GM10248 (cell line): Measurements from ENCODE around the gene TSPAN5.

Source experiments
- CTCF ChIA-PET: fragments of 300-600 bp; sonication (Branson Sonifier 250); formaldehyde crosslinking; extraction: SDS; loops from one replicate; lab custom pipeline; 2021; ENCODE audit warnings: antibody characterized with exemption; lab: Yijun Ruan, JAX
- POLR2A ChIA-PET: fragments of 350-650 bp; sonication (Branson Sonifier 250); formaldehyde crosslinking; extraction: SDS; loops from one replicate; lab custom pipeline; 2020; ENCODE audit warnings: antibody characterized with exemption; lab: Yijun Ruan, JAX
- DNase-seq: peaks from one replicate; pipeline ENCODE4 v3.0.0; 2012; ENCODE audit errors: extremely low spot score
- CTCF ChIP-seq: IDR thresholded peaks from 2 replicates; pipeline ENCODE4 v1.5.1; 2012; ENCODE audit warnings: mild to moderate bottlenecking, low read depth; ENCODE audit errors: extremely low read depth, missing control alignments, control extremely low read depth

Gene TSPAN5

GRCh38 chr4:98606894-98607293 is 51.5 kb downstream of the TSPAN5 start:
- TF ChIP-seq CTCF, result no peak
- ChIA-PET CTCF (no interaction called here), POLR2A (no interaction called here)
- DNase-seq, result no peak

- ChIA-PET CTCF (interaction anchor here (1.1 kb wide), 1 partner anchor 76 kb away, joined by 3 read pairs; no protein-coding TSS in a partner anchor), POLR2A (no interaction called here)
- TF ChIP-seq CTCF, result no peak
- DNase-seq, result no peak
Measured at GRCh38 chr4:98605216-98605615, 53.2 kb downstream of the TSPAN5 start.

- POLR2A ChIA-PET, result no interaction called here
- no peak for TF ChIP-seq CTCF
- no peak for DNase-seq
- CTCF ChIA-PET, result no interaction called here
Measured at GRCh38 chr4:98604723-98605122, 53.7 kb downstream of the TSPAN5 start.

- no peak for DNase-seq
- ChIA-PET CTCF (interaction anchor here (1.7 kb wide), 1 partner anchor 11 kb away, joined by 4 read pairs; no protein-coding TSS in a partner anchor), POLR2A (no interaction called here)
- no peak for TF ChIP-seq CTCF
Measured at GRCh38 chr4:98603683-98604521, 54.5 kb downstream of the TSPAN5 start.

GRCh38 chr4:98602270-98602669 is 56.1 kb downstream of the TSPAN5 start:
- ChIA-PET POLR2A (no interaction called here), CTCF (interaction anchor here (1.7 kb wide), 1 partner anchor 13 kb away, joined by 4 read pairs; no protein-coding TSS in a partner anchor)
- no peak for TF ChIP-seq CTCF
- no peak for DNase-seq

- no peak for DNase-seq
- POLR2A ChIA-PET, result no interaction called here
- CTCF ChIA-PET, result no interaction called here
- no peak for TF ChIP-seq CTCF
Measured at GRCh38 chr4:98601708-98602107, 56.7 kb downstream of the TSPAN5 start.
